A673 (cell line): ENCODE data around the gene PARD6B.

Experiments
- CTCF ChIP-seq: fragments of 300-800, 200-600 bp; sonication (generic); conservative IDR thresholded peaks from 2 replicates; pipeline ENCODE4 v1.5.1; 2017; ENCODE audit warnings: low read depth, mild to moderate bottlenecking, antibody characterized with exemption, low read length, moderate library complexity, mixed read lengths
- EZH2 ChIP-seq: fragments of 200-600 bp; sonication (generic); IDR thresholded peaks from 2 replicates; pipeline ENCODE4 v1.6.1; 2017; ENCODE audit warnings: borderline replicate concordance, low read depth, mild to moderate bottlenecking, mixed read lengths, antibody characterized with exemption, low read length; ENCODE audit not compliant: poor library complexity, severe bottlenecking

GRCh38 chr20:50797142-50797541, 65.8 kb downstream of the PARD6B start:
- TF ChIP-seq CTCF, result no peak
- no peak for TF ChIP-seq EZH2
